Neural progenitor cell (in vitro differentiated cells): Measurements from ENCODE around the gene MAML3. TPM values are rescaled to one million over a fixed set of nuclear protein-coding genes. Genes with fewer than 3 reads are reported as not detected.

Experiments used
- DNase-seq: peaks from one replicate; pipeline ENCODE4 v3.0.0-alpha.2; 2016; ENCODE audit warnings: low spot score
- H2AFZ ChIP-seq: fragments of 200-600 bp; sonication (generic); replicated peaks from 2 replicates; pipeline ENCODE4 v1.6.1; 2016; ENCODE audit warnings: antibody characterized with exemption
- H3F3A ChIP-seq: fragments of 200-600 bp; sonication (generic); 2 replicates; pipeline ENCODE4 v1.6.1; 2016; ENCODE audit warnings: antibody characterized with exemption, low read depth
- H3K27ac ChIP-seq: fragments of 200-600 bp; sonication (generic); 2 replicates; pipeline ENCODE4 v1.5.1; 2016; ENCODE audit warnings: mild to moderate bottlenecking
- H3K27me3 ChIP-seq: fragments of 200-600 bp; sonication (generic); 2 replicates; pipeline ENCODE4 v1.6.1; 2016; ENCODE audit warnings: mild to moderate bottlenecking, moderate library complexity
- H3K36me3 ChIP-seq: fragments of 200-600 bp; sonication (generic); 2 replicates; pipeline ENCODE4 v1.5.1; 2016
- H3K4me1 ChIP-seq: fragments of 200-600 bp; sonication (generic); 2 replicates; pipeline ENCODE4 v1.6.1; 2016; ENCODE audit warnings: mixed run types
- H3K4me2 ChIP-seq: fragments of 200-600 bp; sonication (generic); 2 replicates; pipeline ENCODE4 v1.6.1; 2016
- H3K4me3 ChIP-seq: fragments of 200-600 bp; sonication (generic); 2 replicates; pipeline ENCODE4 v1.5.1; 2016
- H3K79me2 ChIP-seq: fragments of 200-600 bp; sonication (generic); 2 replicates; pipeline ENCODE4 v1.6.1; 2016; ENCODE audit warnings: low read depth
- H3K9ac ChIP-seq: fragments of 200-600 bp; sonication (generic); 2 replicates; pipeline ENCODE4 v1.6.1; 2016
- H3K9me3 ChIP-seq: fragments of 200-600 bp; sonication (generic); 2 replicates; pipeline ENCODE4 v1.5.1; 2016; ENCODE audit warnings: low read depth
- H4K20me1 ChIP-seq: fragments of 200-600 bp; sonication (generic); 2 replicates; pipeline ENCODE4 v1.6.1; 2016; ENCODE audit warnings: low read depth
- H3K27ac Mint-ChIP-seq: 3 replicates; pipeline ENCODE4 v1.8.0; 2021; ENCODE audit warnings: mixed read lengths
- H3K27me3 Mint-ChIP-seq: 2 replicates; pipeline ENCODE4 v1.8.0; 2022; ENCODE audit warnings: low read depth, mild to moderate bottlenecking, inconsistent platforms, moderate library complexity, mixed read lengths; ENCODE audit not compliant: insufficient read depth
- H3K36me3 Mint-ChIP-seq: 3 replicates; pipeline ENCODE4 v1.8.0; 2021; ENCODE audit warnings: mixed read lengths
- H3K4me1 Mint-ChIP-seq: 3 replicates; pipeline ENCODE4 v1.8.0; 2021; ENCODE audit warnings: mixed read lengths
- H3K4me3 Mint-ChIP-seq: 3 replicates; pipeline ENCODE4 v1.8.0; 2021; ENCODE audit warnings: mild to moderate bottlenecking, moderate library complexity, mixed read lengths
- H3K9me3 Mint-ChIP-seq: 3 replicates; pipeline ENCODE4 v1.8.0; 2020; ENCODE audit warnings: mixed read lengths
- EZH2 ChIP-seq: fragments of 200-600 bp; sonication (generic); IDR thresholded peaks from 2 replicates; pipeline ENCODE4 v1.6.1; 2017; ENCODE audit warnings: antibody characterized with exemption, mild to moderate bottlenecking, moderate library complexity
- EZH2phosphoT487 ChIP-seq: fragments of 200-600 bp; sonication (generic); IDR thresholded peaks from 2 replicates; pipeline ENCODE4 v1.6.1; 2017; ENCODE audit warnings: antibody characterized with exemption
- total RNA-seq: library from RNA; depleted of rRNA; stranded (reverse); fragments of >200 nt; gene quantifications from 2 replicates; pipeline ENCODE4 v1.2.3, GENCODE V29; 2015; ENCODE audit warnings: low replicate concordance
- TF ChIP-seq, protein P1 (sequence below): fragments of 200-600 bp; sonication (generic); IDR thresholded peaks from 2 replicates; pipeline ENCODE4 v1.5.1; 2017; ENCODE audit warnings: antibody characterized with exemption, mild to moderate bottlenecking

The MAML3 gene
- total RNA-seq, 1 donor from 2014 or later, result 14.4 TPM

DNA sequence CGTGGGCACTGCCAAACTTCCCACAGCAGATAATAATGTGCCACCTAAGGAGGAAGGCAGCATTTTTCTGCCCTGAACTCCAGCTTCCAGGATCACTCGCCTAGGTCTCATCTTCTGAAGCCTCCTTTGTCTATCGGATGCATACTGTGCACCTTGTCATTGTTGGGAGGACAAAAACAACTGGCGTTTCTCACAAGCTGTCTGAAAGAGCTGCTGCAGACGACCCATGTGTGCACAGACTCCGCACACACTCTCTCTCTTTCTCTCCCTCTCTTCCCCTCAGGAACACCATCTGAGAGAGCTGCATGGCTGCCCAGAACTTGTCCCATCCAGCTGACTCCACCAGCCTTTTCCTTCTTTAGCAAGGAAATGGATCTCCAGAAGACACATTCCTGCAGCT, 83.0 kb downstream of the MAML3 start:
- Histone ChIP-seq H3F3A (no peaks in the 10 kb centered on the region), H4K20me1 (peaks cover 6% of the 10 kb centered on the region), H3K79me2 (no peaks in the 10 kb centered on the region), H3K36me3 (no peaks in the 10 kb centered on the region), H3K4me2 (no peak overlapping the region), H3K9ac (no peak overlapping the region), H3K4me1 (no peaks in the 10 kb centered on the region), H3K4me3 (no peak overlapping the region), H3K9me3 (no peaks in the 10 kb centered on the region), H3K27me3 (no peaks in the 10 kb centered on the region), H2AFZ (no peak overlapping the region), H3K27ac (no peak overlapping the region)
- Mint-ChIP-seq H3K36me3 (no peaks in the 10 kb centered on the region), H3K27me3 (no peaks in the 10 kb centered on the region), H3K4me3 (no peak overlapping the region), H3K27ac (no peak overlapping the region), H3K4me1 (peaks cover 12% of the 10 kb centered on the region), H3K9me3 (no peaks in the 10 kb centered on the region)
- TF ChIP-seq EZH2phosphoT487, result no peak
- no peak for TF ChIP-seq EZH2
- TF ChIP-seq, protein P1, sequence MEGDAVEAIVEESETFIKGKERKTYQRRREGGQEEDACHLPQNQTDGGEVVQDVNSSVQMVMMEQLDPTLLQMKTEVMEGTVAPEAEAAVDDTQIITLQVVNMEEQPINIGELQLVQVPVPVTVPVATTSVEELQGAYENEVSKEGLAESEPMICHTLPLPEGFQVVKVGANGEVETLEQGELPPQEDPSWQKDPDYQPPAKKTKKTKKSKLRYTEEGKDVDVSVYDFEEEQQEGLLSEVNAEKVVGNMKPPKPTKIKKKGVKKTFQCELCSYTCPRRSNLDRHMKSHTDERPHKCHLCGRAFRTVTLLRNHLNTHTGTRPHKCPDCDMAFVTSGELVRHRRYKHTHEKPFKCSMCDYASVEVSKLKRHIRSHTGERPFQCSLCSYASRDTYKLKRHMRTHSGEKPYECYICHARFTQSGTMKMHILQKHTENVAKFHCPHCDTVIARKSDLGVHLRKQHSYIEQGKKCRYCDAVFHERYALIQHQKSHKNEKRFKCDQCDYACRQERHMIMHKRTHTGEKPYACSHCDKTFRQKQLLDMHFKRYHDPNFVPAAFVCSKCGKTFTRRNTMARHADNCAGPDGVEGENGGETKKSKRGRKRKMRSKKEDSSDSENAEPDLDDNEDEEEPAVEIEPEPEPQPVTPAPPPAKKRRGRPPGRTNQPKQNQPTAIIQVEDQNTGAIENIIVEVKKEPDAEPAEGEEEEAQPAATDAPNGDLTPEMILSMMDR, result no peak
- no peak for DNase-seq

DNA sequence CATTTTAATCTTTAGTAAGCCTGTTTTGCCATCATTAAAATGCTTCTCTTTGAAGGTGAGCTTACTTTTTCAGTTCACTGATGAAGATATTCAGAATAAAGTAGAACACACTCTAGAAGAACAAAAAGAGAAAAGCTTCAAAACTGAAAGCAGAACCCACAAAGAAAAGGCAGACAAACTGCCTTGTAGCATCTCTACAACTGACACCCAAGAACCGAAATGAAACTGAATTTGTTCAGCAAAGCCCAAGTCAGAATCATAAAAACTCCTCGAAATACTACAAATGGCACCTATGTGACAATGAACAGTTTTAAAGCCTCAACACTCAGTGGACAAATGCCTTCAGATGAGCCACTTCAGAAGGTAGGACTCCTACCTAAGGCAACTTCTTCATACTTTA, 83.6 kb downstream of the MAML3 start:
- no peak overlapping the region for H3K4me3 ChIP-seq
- no peaks in the 10 kb centered on the region for H3K9me3 Mint-ChIP-seq
- TF ChIP-seq EZH2phosphoT487, result no peak
- no peak for TF ChIP-seq EZH2
- TF ChIP-seq, protein P1, result no peak
- no peaks in the 10 kb centered on the region for H3K4me1 ChIP-seq
- DNase-seq, result no peak
- no peaks in the 10 kb centered on the region for H3K36me3 Mint-ChIP-seq
- H3K4me3 Mint-ChIP-seq, result no peak overlapping the region
- H3K36me3 ChIP-seq, result no peaks in the 10 kb centered on the region
- H3K27ac Mint-ChIP-seq, result no peak overlapping the region
- no peaks in the 10 kb centered on the region for H3K79me2 ChIP-seq
- H3K9ac ChIP-seq, result no peak overlapping the region
- H3K27me3 Mint-ChIP-seq, result no peaks in the 10 kb centered on the region
- H3K27ac ChIP-seq, result no peak overlapping the region
- no peaks in the 10 kb centered on the region for H3F3A ChIP-seq
- H2AFZ ChIP-seq, result no peak overlapping the region
- H4K20me1 ChIP-seq, result peaks cover 6% of the 10 kb centered on the region
- H3K9me3 ChIP-seq, result no peaks in the 10 kb centered on the region
- peaks cover 12% of the 10 kb centered on the region for H3K4me1 Mint-ChIP-seq
- H3K27me3 ChIP-seq, result no peaks in the 10 kb centered on the region
- no peak overlapping the region for H3K4me2 ChIP-seq

DNA sequence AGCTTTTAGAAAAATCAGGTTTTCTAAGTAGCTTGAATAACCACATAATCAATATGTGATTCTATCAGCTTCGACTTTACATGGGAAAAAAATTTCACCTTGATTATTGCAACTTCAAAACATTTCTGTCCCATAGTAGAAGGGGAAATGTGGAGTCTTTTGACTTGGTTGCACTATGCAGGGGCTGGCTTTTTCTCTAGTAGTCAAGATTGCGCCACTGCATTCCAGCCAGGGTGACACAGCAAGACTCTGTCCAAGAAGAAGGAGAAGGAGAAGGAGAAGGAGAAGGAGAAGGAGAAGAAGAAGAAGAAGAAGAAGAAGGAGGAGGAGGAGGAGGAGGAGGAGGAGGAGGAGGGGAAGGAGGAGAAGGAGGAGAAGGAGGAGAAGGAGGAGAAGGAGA, 84.9 kb downstream of the MAML3 start:
- Histone ChIP-seq H3K9ac (no peak overlapping the region), H3K79me2 (no peaks in the 10 kb centered on the region), H3K4me2 (no peak overlapping the region), H3K27me3 (no peaks in the 10 kb centered on the region), H2AFZ (no peak overlapping the region), H3K27ac (no peak overlapping the region), H4K20me1 (peaks cover 6% of the 10 kb centered on the region), H3F3A (no peaks in the 10 kb centered on the region), H3K36me3 (no peaks in the 10 kb centered on the region), H3K9me3 (no peaks in the 10 kb centered on the region), H3K4me3 (no peak overlapping the region), H3K4me1 (no peaks in the 10 kb centered on the region)
- no peak for DNase-seq
- H3K4me3 Mint-ChIP-seq, result no peak overlapping the region
- H3K4me1 Mint-ChIP-seq, result peaks cover 12% of the 10 kb centered on the region
- H3K9me3 Mint-ChIP-seq, result no peaks in the 10 kb centered on the region
- no peaks in the 10 kb centered on the region for H3K27me3 Mint-ChIP-seq
- no peaks in the 10 kb centered on the region for H3K36me3 Mint-ChIP-seq
- H3K27ac Mint-ChIP-seq, result no peak overlapping the region
- TF ChIP-seq EZH2 (no peak), EZH2phosphoT487 (no peak)
- TF ChIP-seq, protein P1, result no peak

DNA sequence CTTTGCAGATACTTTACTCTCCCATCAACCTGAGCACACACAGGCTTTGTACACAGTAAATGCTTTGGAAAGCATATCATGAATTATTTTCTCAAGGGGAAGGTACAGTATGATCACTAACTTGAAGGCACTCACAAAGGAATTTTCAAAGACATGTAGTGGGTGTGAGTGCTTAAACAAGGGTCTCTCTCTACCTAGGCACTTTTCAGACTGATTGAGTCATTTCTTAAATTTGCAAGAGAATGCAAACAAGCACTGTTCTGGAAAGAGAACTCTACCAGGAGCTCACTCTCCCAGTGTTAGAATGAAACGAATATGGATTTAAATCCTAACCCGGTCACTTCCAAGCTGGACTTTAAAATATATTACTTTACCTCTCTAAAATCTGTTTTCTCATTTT, 85.7 kb downstream of the MAML3 start:
- H4K20me1 ChIP-seq, result peaks cover 6% of the 10 kb centered on the region
- H3K4me1 ChIP-seq, result no peaks in the 10 kb centered on the region
- no peaks in the 10 kb centered on the region for H3F3A ChIP-seq
- H2AFZ ChIP-seq, result no peak overlapping the region
- H3K79me2 ChIP-seq, result no peaks in the 10 kb centered on the region
- no peaks in the 10 kb centered on the region for H3K27me3 Mint-ChIP-seq
- H3K27me3 ChIP-seq, result no peaks in the 10 kb centered on the region
- no peak overlapping the region for H3K4me2 ChIP-seq
- no peak overlapping the region for H3K9ac ChIP-seq
- TF ChIP-seq, protein P1, result no peak
- no peak for TF ChIP-seq EZH2
- TF ChIP-seq EZH2phosphoT487, result no peak
- no peak overlapping the region for H3K4me3 ChIP-seq
- no peaks in the 10 kb centered on the region for H3K36me3 ChIP-seq
- no peaks in the 10 kb centered on the region for H3K9me3 Mint-ChIP-seq
- no peaks in the 10 kb centered on the region for H3K9me3 ChIP-seq
- H3K4me1 Mint-ChIP-seq, result peaks cover 12% of the 10 kb centered on the region
- H3K4me3 Mint-ChIP-seq, result no peak overlapping the region
- H3K36me3 Mint-ChIP-seq, result no peaks in the 10 kb centered on the region
- H3K27ac Mint-ChIP-seq, result no peak overlapping the region
- H3K27ac ChIP-seq, result no peak overlapping the region
- no peak for DNase-seq
